ENCODE data around the gene LRRK1. TPM values are rescaled to one million over a fixed set of nuclear protein-coding genes. Genes with fewer than 3 reads are reported as not detected.

The LRRK1 gene
- total and polyA plus RNA-seq, 2 donors (not counting 1 experiment from before 2014, with no cell fraction given) = 19.8 to 53.0 TPM

DNA sequence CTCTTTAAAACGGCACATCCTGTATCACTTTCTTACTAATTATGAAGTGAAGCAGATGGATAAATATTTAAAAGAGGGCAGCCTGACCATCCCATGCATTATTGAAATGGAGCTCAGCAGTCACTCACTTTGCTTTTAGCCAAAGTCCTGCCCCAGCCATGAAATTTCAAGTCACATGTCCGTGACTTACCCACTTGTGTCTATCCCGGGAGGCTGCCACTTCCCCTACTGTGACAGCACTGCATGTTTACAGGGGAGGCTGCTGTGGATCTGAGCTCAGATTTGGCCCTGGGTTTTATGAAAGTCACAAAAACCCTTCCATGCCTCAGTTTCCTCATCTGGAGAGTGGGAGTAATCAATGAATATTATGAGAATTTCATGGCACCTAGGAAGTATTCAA lies 17.9 kb upstream of the LRRK1 start:
- no peak overlapping the region for H3K4me2 ChIP-seq (replicated peaks; ENCODE audit: low read depth, low read length, poor library complexity, severe bottlenecking)
- H2AFZ ChIP-seq (ENCODE audit: insufficient read depth, low read depth, low read length, poor library complexity, severe bottlenecking) = no peak overlapping the region
- H3K27me3 Mint-ChIP-seq = peaks cover 22% of the 10 kb centered on the region
- ChIA-PET POLR2A (no interaction called here), CTCF (no interaction called here)
- no peaks in the 10 kb centered on the region for H3K79me2 ChIP-seq (ENCODE audit: control insufficient read depth, insufficient read depth, low read length)
- H3K9me3 ChIP-seq (ENCODE audit: control extremely low read depth in 1 of 3, control insufficient read depth in 2 of 3, insufficient read depth in 1 of 3, low read length in 2 of 3) = no peaks in the 10 kb centered on the region
- H3K9ac ChIP-seq (ENCODE audit: low read length) = no peak overlapping the region
- H4K20me1 ChIP-seq (ENCODE audit: control insufficient read depth, insufficient read depth, low read length, poor library complexity, severe bottlenecking) = no peaks in the 10 kb centered on the region
- no peaks in the 10 kb centered on the region for H3K36me3 ChIP-seq (replicated peaks in 1 of 2; ENCODE audit: control extremely low read depth in 1 of 2, control insufficient read depth in 1 of 2, extremely low read depth in 1 of 2, insufficient read depth in 2 of 2, low read length in 1 of 2)
- H3K4me1 ChIP-seq (ENCODE audit: control insufficient read depth in 2 of 2, insufficient read depth in 2 of 2, low read length in 2 of 2) = peaks cover 0 to 3% of the 10 kb centered on the region in 2 donors
- no peak overlapping the region for H3K27ac Mint-ChIP-seq
- no peaks in the 10 kb centered on the region for H3K9me3 Mint-ChIP-seq (ENCODE audit: insufficient read depth)
- intact Hi-C loops (cut with micrococcal nuclease) = no loop called here
- H3K27ac ChIP-seq (ENCODE audit: low read length in 2 of 2) = no peak overlapping the region
- ATAC-seq (ENCODE audit: low read depth) (no peak), DNase-seq (no peak)
- no peak overlapping the region for H3K4me3 ChIP-seq (ENCODE audit: control extremely low read depth in 1 of 5, extremely low read depth in 1 of 5, insufficient read depth in 1 of 5, low read depth in 2 of 5, low read length in 4 of 5)
- no peak overlapping the region for H3K4me3 Mint-ChIP-seq
- peaks cover 1% of the 10 kb centered on the region for H3K4me1 Mint-ChIP-seq
- TF ChIP-seq EZH2 (IDR thresholded peaks at IDR 0.05; ENCODE audit: borderline replicate concordance, insufficient read depth, low read depth, low read length, poor library complexity, severe bottlenecking) = no peak
- TF ChIP-seq, protein P1, sequence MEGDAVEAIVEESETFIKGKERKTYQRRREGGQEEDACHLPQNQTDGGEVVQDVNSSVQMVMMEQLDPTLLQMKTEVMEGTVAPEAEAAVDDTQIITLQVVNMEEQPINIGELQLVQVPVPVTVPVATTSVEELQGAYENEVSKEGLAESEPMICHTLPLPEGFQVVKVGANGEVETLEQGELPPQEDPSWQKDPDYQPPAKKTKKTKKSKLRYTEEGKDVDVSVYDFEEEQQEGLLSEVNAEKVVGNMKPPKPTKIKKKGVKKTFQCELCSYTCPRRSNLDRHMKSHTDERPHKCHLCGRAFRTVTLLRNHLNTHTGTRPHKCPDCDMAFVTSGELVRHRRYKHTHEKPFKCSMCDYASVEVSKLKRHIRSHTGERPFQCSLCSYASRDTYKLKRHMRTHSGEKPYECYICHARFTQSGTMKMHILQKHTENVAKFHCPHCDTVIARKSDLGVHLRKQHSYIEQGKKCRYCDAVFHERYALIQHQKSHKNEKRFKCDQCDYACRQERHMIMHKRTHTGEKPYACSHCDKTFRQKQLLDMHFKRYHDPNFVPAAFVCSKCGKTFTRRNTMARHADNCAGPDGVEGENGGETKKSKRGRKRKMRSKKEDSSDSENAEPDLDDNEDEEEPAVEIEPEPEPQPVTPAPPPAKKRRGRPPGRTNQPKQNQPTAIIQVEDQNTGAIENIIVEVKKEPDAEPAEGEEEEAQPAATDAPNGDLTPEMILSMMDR (IDR thresholded peaks at IDR 0.05) = no peak
- H3K27me3 ChIP-seq (replicated peaks in 1 of 4; ENCODE audit: control extremely low read depth in 1 of 4, control insufficient read depth in 3 of 4, insufficient read depth in 4 of 4, low read length in 3 of 4) = peaks cover 0 to 3% (median 0%) of the 10 kb centered on the region in 4 experiments
- 100% methylated on average over 1 of the region's 3 CpGs for WGBS (ENCODE audit: insufficient coverage)

DNA sequence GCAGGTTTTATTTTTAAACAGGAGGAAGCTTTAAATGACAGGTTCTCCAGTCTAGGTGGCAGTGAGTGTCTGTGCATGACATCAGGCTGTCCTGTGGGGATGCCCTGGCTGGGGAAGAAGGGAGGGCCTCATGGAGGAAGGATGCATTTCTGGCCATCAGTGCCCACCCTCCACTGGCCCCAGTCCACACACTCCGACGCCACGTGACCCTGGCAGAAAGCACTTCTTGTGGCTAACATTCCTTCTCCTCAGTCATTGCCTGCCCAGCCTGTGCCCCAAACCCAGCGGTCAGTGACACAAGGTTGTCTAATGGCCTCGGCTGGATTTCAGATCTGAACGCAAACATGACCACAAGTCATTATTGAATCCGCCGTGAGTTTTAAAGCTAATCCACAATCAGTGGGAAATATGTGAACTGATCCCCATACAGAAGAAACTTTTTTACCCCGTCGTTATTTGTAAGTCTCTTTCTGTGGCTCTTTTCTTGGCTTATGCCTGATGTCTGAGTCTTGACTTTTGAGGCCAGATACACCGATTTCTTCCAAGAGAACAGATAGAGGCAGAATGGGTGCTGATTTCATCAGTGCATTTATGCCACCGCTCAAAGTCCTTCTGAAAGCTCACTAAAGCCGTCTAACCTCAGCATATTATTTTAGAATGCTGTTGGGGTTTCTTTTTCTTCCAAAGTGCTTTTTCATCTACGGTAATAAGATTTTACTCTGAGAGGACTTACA lies 17.3 kb upstream of the LRRK1 start:
- peaks cover 0 to 3% of the 10 kb centered on the region in 2 donors for H3K4me1 ChIP-seq (ENCODE audit: control insufficient read depth in 2 of 2, insufficient read depth in 2 of 2, low read length in 2 of 2)
- no peak overlapping the region for H3K4me3 ChIP-seq (ENCODE audit: control extremely low read depth in 1 of 5, extremely low read depth in 1 of 5, insufficient read depth in 1 of 5, low read depth in 2 of 5, low read length in 4 of 5)
- H3K27me3 Mint-ChIP-seq = peaks cover 21% of the 10 kb centered on the region
- no peak for TF ChIP-seq EZH2 (IDR thresholded peaks at IDR 0.05; ENCODE audit: borderline replicate concordance, insufficient read depth, low read depth, low read length, poor library complexity, severe bottlenecking)
- TF ChIP-seq, protein P1 (IDR thresholded peaks at IDR 0.05) = no peak
- H3K9me3 Mint-ChIP-seq (ENCODE audit: insufficient read depth) = no peaks in the 10 kb centered on the region
- no peak for ATAC-seq (ENCODE audit: low read depth)
- intact Hi-C loops (cut with micrococcal nuclease) = no loop called here
- ChIA-PET POLR2A (no interaction called here), CTCF (interaction anchor here (1.1 kb wide), 1 partner anchor 15 kb away, joined by 3 read pairs; no protein-coding TSS in a partner anchor)
- peaks cover 0 to 3% (median 0%) of the 10 kb centered on the region in 4 experiments for H3K27me3 ChIP-seq (replicated peaks in 1 of 4; ENCODE audit: control extremely low read depth in 1 of 4, control insufficient read depth in 3 of 4, insufficient read depth in 4 of 4, low read length in 3 of 4)
- H3K27ac ChIP-seq (ENCODE audit: low read length in 2 of 2) = no peak overlapping the region
- H3K9ac ChIP-seq (ENCODE audit: low read length) = no peak overlapping the region
- H3K4me2 ChIP-seq (replicated peaks; ENCODE audit: low read depth, low read length, poor library complexity, severe bottlenecking) = peak overlapping the region; percentile 42
- H3K4me3 Mint-ChIP-seq = no peak overlapping the region
- H3K79me2 ChIP-seq (ENCODE audit: control insufficient read depth, insufficient read depth, low read length) = no peaks in the 10 kb centered on the region
- no peak overlapping the region for H3K27ac Mint-ChIP-seq
- no peaks in the 10 kb centered on the region for H3K9me3 ChIP-seq (ENCODE audit: control extremely low read depth in 1 of 3, control insufficient read depth in 2 of 3, insufficient read depth in 1 of 3, low read length in 2 of 3)
- H2AFZ ChIP-seq (ENCODE audit: insufficient read depth, low read depth, low read length, poor library complexity, severe bottlenecking) = peak overlapping the region; percentile 58
- H3K36me3 ChIP-seq (replicated peaks in 1 of 2; ENCODE audit: control extremely low read depth in 1 of 2, control insufficient read depth in 1 of 2, extremely low read depth in 1 of 2, insufficient read depth in 2 of 2, low read length in 1 of 2) = no peaks in the 10 kb centered on the region
- DNase-seq = no peak
- 98% methylated on average over 10 of the region's 14 CpGs for WGBS (ENCODE audit: insufficient coverage)
- H3K4me1 Mint-ChIP-seq = peaks cover 1% of the 10 kb centered on the region
- no peaks in the 10 kb centered on the region for H4K20me1 ChIP-seq (ENCODE audit: control insufficient read depth, insufficient read depth, low read length, poor library complexity, severe bottlenecking)
